Measurements from ENCODE around the gene IL1RN. TPM values are rescaled to one million over a fixed set of nuclear protein-coding genes. Genes with fewer than 3 reads are reported as not detected.

Gene IL1RN
- total and polyA plus RNA-seq, 2 of the 13 experiments (the other 11 are each of a cell fraction or from before 2014, with no cell fraction given) = 21.2 to 101 TPM

DNA sequence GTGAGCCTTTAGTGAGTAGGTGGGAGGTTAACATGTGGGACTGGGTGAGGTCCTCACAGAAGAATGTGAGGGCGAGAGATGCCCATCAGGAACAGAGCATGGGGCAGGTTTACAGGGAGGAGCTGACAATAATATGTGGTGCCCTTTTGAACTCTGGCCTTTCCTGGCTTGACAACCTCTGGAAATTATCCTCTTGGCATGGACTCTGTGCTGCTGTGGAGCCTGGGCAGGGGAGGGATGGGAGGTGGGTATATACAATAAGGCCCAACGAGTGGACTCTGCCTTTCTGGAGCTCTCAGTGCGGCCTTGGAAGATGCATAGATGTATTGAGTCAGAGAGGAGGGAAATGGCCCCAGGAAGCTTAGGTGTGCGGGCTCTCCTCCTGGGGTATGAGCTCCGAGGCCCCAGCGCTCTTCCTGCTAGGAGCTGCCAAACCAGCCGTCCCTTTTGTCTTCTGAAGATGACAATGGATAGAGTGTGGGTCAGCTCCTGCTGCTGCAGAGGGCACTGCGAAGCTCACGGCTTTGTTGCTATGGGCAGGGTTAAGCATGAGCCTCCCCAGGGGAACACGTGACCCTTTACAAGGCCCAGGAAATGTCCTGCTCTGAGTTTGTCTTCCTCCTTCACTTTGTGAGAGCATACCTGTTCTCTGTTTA lies 37.7 kb downstream of the IL1RN start (continued):
- TF ChIP-seq HDAC1 (CRISPR knock-in tag; IDR thresholded peaks at IDR 0.05) (peak; percentile 76), JUNB (CRISPR knock-in tag; IDR thresholded peaks at IDR 0.05; ENCODE audit: borderline replicate concordance) (no peak), ZNF660 (CRISPR knock-in tag; IDR thresholded peaks at IDR 0.05; ENCODE audit: borderline replicate concordance, low read depth) (no peak), MTA1 (CRISPR knock-in tag; IDR thresholded peaks at IDR 0.05; ENCODE audit: borderline replicate concordance) (peak; percentile 19; the same call in 1 of the 2 replicates), ZNF761 (CRISPR knock-in tag; conservative IDR thresholded peaks at IDR 0.05) (no peak), ZMYM3 (CRISPR knock-in tag; IDR thresholded peaks at IDR 0.05) (peak; percentile 45; the same call in 1 of the 2 replicates), SRF (IDR thresholded peaks at IDR 0.05; ENCODE audit: low read depth, low read length) (no peak), SMAD3 (CRISPR knock-in tag; IDR thresholded peaks at IDR 0.05) (0 out of 2 replicates have a peak, but pooled peaks have one; percentile 20), KMT2A (CRISPR knock-in tag; IDR thresholded peaks at IDR 0.05) (0 out of 2 replicates have a peak, but pooled peaks have one; percentile 34), NCOR1 (IDR thresholded peaks at IDR 0.05; ENCODE audit: borderline replicate concordance, low read length) (peak; percentile 81; the same call in 1 of the 2 replicates), ISL2 (CRISPR knock-in tag; IDR thresholded peaks at IDR 0.05) (peak; percentile 58; the same call in 1 of the 2 replicates), ZNF644 (CRISPR knock-in tag; IDR thresholded peaks at IDR 0.05; ENCODE audit: low read depth) (no peak), SMARCC2 (IDR thresholded peaks at IDR 0.05) (no peak), TEAD3 (CRISPR knock-in tag; optimal IDR thresholded peaks at IDR 0.05; ENCODE audit: borderline replicate concordance) (peak; percentile 69), HNF4A (CRISPR knock-in tag; IDR thresholded peaks at IDR 0.05) (peak; percentile 89), TP53 (CRISPR knock-in tag; conservative IDR thresholded peaks at IDR 0.05) (0 out of 2 replicates have a peak, but pooled peaks have one; percentile 44)
- TF ChIP-seq, protein P1, sequence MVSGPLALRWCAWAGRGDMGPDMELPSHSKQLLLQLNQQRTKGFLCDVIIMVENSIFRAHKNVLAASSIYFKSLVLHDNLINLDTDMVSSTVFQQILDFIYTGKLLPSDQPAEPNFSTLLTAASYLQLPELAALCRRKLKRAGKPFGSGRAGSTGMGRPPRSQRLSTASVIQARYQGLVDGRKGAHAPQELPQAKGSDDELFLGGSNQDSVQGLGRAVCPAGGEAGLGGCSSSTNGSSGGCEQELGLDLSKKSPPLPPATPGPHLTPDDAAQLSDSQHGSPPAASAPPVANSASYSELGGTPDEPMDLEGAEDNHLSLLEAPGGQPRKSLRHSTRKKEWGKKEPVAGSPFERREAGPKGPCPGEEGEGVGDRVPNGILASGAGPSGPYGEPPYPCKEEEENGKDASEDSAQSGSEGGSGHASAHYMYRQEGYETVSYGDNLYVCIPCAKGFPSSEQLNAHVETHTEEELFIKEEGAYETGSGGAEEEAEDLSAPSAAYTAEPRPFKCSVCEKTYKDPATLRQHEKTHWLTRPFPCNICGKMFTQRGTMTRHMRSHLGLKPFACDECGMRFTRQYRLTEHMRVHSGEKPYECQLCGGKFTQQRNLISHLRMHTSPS (CRISPR knock-in tag; IDR thresholded peaks at IDR 0.05; ENCODE audit: low read depth) = peak; percentile 97
- TF ChIP-seq, protein P2, sequence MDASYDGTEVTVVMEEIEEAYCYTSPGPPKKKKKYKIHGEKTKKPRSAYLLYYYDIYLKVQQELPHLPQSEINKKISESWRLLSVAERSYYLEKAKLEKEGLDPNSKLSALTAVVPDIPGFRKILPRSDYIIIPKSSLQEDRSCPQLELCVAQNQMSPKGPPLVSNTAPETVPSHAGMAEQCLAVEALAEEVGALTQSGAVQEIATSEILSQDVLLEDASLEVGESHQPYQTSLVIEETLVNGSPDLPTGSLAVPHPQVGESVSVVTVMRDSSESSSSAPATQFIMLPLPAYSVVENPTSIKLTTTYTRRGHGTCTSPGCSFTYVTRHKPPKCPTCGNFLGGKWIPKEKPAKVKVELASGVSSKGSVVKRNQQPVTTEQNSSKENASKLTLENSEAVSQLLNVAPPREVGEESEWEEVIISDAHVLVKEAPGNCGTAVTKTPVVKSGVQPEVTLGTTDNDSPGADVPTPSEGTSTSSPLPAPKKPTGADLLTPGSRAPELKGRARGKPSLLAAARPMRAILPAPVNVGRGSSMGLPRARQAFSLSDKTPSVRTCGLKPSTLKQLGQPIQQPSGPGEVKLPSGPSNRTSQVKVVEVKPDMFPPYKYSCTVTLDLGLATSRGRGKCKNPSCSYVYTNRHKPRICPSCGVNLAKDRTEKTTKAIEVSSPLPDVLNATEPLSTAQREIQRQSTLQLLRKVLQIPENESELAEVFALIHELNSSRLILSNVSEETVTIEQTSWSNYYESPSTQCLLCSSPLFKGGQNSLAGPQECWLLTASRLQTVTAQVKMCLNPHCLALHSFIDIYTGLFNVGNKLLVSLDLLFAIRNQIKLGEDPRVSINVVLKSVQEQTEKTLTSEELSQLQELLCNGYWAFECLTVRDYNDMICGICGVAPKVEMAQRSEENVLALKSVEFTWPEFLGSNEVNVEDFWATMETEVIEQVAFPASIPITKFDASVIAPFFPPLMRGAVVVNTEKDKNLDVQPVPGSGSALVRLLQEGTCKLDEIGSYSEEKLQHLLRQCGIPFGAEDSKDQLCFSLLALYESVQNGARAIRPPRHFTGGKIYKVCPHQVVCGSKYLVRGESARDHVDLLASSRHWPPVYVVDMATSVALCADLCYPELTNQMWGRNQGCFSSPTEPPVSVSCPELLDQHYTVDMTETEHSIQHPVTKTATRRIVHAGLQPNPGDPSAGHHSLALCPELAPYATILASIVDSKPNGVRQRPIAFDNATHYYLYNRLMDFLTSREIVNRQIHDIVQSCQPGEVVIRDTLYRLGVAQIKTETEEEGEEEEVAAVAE (CRISPR knock-in tag; IDR thresholded peaks at IDR 0.05; ENCODE audit: borderline replicate concordance) = no peak
- TF ChIP-seq, protein P3, sequence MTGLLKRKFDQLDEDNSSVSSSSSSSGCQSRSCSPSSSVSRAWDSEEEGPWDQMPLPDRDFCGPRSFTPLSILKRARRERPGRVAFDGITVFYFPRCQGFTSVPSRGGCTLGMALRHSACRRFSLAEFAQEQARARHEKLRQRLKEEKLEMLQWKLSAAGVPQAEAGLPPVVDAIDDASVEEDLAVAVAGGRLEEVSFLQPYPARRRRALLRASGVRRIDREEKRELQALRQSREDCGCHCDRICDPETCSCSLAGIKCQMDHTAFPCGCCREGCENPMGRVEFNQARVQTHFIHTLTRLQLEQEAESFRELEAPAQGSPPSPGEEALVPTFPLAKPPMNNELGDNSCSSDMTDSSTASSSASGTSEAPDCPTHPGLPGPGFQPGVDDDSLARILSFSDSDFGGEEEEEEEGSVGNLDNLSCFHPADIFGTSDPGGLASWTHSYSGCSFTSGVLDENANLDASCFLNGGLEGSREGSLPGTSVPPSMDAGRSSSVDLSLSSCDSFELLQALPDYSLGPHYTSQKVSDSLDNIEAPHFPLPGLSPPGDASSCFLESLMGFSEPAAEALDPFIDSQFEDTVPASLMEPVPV (CRISPR knock-in tag; IDR thresholded peaks at IDR 0.05) = peak; percentile 33; the same call in 1 of the 2 replicates
- TF ChIP-seq, protein P4, sequence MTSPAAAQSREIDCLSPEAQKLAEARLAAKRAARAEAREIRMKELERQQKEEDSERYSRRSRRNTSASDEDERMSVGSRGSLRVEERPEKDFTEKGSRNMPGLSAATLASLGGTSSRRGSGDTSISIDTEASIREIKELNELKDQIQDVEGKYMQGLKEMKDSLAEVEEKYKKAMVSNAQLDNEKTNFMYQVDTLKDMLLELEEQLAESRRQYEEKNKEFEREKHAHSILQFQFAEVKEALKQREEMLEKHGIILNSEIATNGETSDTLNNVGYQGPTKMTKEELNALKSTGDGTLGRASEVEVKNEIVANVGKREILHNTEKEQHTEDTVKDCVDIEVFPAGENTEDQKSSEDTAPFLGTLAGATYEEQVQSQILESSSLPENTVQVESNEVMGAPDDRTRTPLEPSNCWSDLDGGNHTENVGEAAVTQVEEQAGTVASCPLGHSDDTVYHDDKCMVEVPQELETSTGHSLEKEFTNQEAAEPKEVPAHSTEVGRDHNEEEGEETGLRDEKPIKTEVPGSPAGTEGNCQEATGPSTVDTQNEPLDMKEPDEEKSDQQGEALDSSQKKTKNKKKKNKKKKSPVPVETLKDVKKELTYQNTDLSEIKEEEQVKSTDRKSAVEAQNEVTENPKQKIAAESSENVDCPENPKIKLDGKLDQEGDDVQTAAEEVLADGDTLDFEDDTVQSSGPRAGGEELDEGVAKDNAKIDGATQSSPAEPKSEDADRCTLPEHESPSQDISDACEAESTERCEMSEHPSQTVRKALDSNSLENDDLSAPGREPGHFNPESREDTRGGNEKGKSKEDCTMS (CRISPR knock-in tag; conservative IDR thresholded peaks at IDR 0.05) = no peak
